Measurements from ENCODE around the gene KCP.

DNA sequence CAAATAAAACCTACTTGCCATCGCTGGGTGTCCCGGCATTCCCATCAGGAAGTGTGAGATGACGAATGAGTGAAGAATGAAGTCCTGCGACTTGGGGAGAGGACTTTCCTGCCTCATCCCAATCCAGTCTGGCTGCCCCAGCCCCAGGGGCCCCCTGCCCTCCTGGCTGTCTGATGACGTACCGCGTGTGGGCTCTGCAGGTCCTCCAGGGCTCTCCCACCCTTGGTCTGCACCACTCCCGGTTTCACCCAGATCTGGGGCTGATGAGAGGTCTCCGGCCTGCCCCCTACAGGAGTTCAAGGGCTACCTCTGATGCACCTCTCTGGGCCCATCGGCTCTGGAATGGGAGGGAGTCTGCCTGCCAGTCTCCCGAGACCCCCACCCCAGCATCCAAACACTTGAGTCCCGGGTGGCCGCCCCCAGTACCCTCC lies 38.1 kb downstream of the KCP start:
- TF ChIP-seq, protein P1, sequence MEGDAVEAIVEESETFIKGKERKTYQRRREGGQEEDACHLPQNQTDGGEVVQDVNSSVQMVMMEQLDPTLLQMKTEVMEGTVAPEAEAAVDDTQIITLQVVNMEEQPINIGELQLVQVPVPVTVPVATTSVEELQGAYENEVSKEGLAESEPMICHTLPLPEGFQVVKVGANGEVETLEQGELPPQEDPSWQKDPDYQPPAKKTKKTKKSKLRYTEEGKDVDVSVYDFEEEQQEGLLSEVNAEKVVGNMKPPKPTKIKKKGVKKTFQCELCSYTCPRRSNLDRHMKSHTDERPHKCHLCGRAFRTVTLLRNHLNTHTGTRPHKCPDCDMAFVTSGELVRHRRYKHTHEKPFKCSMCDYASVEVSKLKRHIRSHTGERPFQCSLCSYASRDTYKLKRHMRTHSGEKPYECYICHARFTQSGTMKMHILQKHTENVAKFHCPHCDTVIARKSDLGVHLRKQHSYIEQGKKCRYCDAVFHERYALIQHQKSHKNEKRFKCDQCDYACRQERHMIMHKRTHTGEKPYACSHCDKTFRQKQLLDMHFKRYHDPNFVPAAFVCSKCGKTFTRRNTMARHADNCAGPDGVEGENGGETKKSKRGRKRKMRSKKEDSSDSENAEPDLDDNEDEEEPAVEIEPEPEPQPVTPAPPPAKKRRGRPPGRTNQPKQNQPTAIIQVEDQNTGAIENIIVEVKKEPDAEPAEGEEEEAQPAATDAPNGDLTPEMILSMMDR (IDR thresholded peaks at IDR 0.05): no peak
- TF ChIP-seq POLR2A (IDR thresholded peaks at IDR 0.05): no peak

All from esophagus squamous epithelium (tissue), 4 donors.